ENCODE data around the gene SLC12A7.
"Not testable (repeated sequence)": the region's sequence is repeated elsewhere in the genome, so short reads cannot be mapped to it uniquely, and the experiment has no call there.

The SLC12A7 gene

GRCh38 chr5:1061916-1062315 lies 49.9 kb downstream of the SLC12A7 start:
- DNase-seq (ENCODE audit: low read depth), result no peak
- no peak for TF ChIP-seq CTCF (IDR thresholded peaks at IDR 0.05; ENCODE audit: insufficient read depth, low read depth, low read length, missing control alignments)
- H3K4me3 ChIP-seq (ENCODE audit: low read length), result no peak overlapping the region

- H3K4me3 ChIP-seq (ENCODE audit: low read length); DNase-seq (ENCODE audit: low read depth): not testable (repeated sequence)
These were observed 50.6 kb downstream of the SLC12A7 start for GRCh38 chr5:1061292-1061691.

GRCh38 chr5:1060535-1060981 lies 51.3 kb downstream of the SLC12A7 start:
- TF ChIP-seq CTCF (IDR thresholded peaks at IDR 0.05; ENCODE audit: insufficient read depth, low read depth, low read length, missing control alignments), result no peak
- no peak for DNase-seq (ENCODE audit: low read depth)
- H3K4me3 ChIP-seq (ENCODE audit: low read length), result no peak overlapping the region

DNA sequence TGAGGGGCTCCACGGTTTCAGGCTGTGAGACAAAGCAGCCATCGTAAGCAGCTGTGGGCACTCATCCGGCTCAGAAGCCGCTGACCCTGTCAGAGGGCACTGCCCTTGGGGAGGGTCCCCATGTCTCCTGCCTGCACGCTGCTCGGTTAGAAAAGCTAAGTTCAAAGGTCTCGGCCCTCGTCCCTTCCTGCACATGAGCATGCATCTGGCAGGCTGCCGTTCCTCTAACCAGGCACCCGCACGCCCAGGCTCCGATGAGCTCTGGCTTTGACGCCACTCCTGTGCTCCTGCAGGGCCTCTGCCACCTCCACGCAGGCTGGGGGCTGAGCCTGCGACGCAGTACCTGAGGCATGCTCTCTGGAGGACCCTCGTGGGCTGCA lies 52.0 kb downstream of the SLC12A7 start:
- TF ChIP-seq CTCF (IDR thresholded peaks at IDR 0.05; ENCODE audit: insufficient read depth, low read depth, low read length, missing control alignments), result no peak
- DNase-seq (ENCODE audit: low read depth), result no peak

DNA sequence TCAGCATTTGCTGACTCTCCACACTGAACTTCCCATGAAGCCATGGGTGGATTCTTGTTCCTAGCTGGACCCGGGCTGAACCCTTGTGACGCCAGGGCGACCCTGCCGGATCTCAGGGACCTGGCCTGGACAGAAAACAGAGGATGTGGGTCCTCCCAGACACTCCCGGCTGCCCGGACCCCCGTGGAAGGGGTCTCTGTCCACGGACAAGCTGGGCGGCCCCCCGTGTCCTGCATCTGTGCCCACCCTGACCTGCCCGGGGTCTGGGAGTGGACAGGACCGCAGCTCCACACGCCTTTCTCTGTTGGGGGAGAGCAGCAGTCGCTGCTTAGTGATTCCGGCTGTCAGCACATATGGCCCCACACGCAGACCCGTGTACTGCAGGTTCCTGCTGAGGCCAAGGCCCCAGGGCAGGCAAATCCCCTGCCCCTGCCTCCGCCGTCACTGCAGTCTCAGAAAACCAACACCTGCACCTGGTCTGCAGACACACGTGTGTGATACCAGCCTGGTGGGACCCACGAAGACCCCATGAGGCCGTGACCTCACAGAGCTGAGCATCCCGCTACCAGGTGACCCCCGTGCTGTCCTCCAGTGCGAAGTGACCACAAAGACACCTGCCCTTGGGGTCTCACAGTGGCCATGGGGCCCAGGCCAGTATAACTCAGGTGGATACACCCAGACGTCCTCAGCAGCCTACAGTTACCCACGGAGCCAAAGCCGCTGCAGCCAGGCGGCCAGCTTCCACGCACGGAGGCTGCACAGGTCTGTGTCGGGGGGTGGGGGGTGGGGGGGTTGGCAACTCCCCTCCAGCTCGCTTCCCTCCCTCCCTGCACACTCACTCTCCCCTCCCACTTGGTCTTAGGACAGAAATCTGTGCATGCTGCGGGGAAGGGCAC lies 52.6 kb downstream of the SLC12A7 start:
- no peak for DNase-seq (ENCODE audit: low read depth)
- TF ChIP-seq CTCF (IDR thresholded peaks at IDR 0.05; ENCODE audit: insufficient read depth, low read depth, low read length, missing control alignments), result no peak
- no peak overlapping the region for H3K4me3 ChIP-seq (ENCODE audit: low read length)

More for the DNA sequence above, 52.0 kb downstream of the SLC12A7 start:
- no peak overlapping the region for H3K4me3 ChIP-seq (ENCODE audit: low read length)

DNA sequence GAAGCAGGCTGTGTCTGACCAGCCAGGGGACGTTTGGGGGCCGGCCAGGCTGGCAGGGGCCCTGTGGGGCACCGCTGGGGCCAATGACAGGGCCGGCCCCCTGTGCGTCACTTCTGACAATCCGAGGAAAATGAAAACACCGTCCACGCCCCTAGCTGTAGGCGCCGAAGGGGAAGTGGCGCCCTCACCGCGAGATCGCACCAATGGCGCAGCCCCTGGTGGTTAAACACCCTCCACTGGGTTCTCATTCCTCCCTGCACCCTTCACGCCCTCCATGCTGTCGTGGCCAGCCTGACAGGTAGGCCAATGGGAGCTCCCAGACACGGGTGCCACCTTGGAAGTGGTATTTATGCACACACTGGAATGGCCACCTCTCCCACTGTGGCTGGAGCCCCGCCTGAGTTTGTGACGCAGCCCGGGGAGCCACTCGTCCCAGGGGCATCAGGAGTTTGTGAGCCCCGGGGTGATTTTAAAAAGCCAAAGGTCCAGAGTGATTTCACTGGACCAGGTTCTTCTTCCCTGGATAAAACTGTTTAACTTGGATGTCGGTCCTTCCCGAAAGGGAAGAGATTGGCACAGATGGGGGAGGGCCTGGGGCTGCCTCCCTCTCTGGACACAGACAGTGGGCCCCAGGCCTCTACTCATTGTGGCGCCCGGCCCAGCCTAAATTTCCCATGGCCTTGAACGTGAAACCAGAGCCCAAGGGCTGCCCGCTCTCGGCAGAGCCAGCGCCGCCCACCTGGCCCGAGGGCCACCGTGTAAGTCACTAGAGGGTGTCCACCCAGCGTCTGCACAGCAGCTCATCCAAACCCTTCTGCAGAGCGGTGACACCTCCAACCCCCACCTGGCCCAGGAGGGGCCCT lies 53.5 kb downstream of the SLC12A7 start:
- no peak overlapping the region for H3K4me3 ChIP-seq (ENCODE audit: low read length)
- DNase-seq (ENCODE audit: low read depth), result no peak
- no peak for TF ChIP-seq CTCF (IDR thresholded peaks at IDR 0.05; ENCODE audit: insufficient read depth, low read depth, low read length, missing control alignments)

DNA sequence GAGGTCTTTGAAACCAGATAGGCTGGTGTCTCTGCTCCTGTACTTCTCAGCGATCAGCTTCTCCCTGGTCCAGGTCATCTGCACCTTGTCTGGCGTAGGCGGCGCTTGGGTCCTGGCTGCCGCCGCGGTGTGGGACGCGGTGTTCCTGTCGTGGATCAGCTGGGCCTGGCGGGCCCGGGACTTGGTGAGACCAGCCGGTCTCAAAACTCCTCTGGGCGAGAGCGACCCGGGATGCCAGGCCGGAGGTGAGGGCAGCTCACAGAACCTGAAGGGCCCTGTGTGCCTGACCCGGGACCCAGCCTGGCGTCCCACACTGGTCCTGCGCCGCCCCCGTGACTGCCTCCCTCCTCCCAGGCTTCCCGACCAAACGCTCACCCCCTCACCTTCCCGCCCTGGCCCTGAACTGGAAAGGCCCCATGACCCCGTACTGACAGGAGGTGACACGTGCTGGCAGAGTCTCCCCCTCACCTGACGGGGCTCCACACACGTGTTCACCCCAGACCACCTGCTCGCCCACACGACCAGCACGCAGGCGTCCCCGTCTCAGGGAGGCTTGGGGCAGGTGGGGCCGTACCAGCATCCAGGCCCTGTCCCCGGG lies 54.3 kb downstream of the SLC12A7 start:
- TF ChIP-seq CTCF (IDR thresholded peaks at IDR 0.05; ENCODE audit: insufficient read depth, low read depth, low read length, missing control alignments), result no peak
- no peak for DNase-seq (ENCODE audit: low read depth)
- no peak overlapping the region for H3K4me3 ChIP-seq (ENCODE audit: low read length)
